BLaER1 (cell line): ENCODE results near the gene MSRB1.

ENCODE experiments used
- H3K27ac ChIP-seq: shearing (Covaris generic); formaldehyde crosslinking; 2 replicates; pipeline ENCODE4 v1.8.1; 2022
- H3K27me3 ChIP-seq: shearing (Covaris generic); formaldehyde crosslinking; 2 replicates; pipeline ENCODE4 v1.8.1; 2022
- H3K36me3 ChIP-seq: shearing (Covaris generic); formaldehyde crosslinking; 2 replicates; pipeline ENCODE4 v1.8.1; 2022
- H3K4me1 ChIP-seq: shearing (Covaris generic); formaldehyde crosslinking; 2 replicates; pipeline ENCODE4 v1.8.1; 2022
- H3K4me2 ChIP-seq: shearing (Covaris generic); formaldehyde crosslinking; 2 replicates; pipeline ENCODE4 v1.8.1; 2022
- H3K4me3 ChIP-seq: shearing (Covaris generic); formaldehyde crosslinking; 2 replicates; pipeline ENCODE4 v1.8.1; 2022
- H3K9ac ChIP-seq: shearing (Covaris generic); formaldehyde crosslinking; 2 replicates; pipeline ENCODE4 v1.8.1; 2022
- H3K9me3 ChIP-seq: shearing (Covaris generic); formaldehyde crosslinking; 2 replicates; pipeline ENCODE4 v1.8.1; 2022
- H4K20me1 ChIP-seq: shearing (Covaris generic); formaldehyde crosslinking; 2 replicates; pipeline ENCODE4 v1.8.1; 2022
- Cebpa-rat ChIP-seq: shearing (Covaris generic); IDR thresholded peaks from 2 replicates; pipeline ENCODE4 v1.8.1; 2022

MSRB1 gene

GRCh38 chr16:1985466-1986150, 42.6 kb upstream of the MSRB1 start:
- TF ChIP-seq Cebpa-rat, result no peak
- H3K4me1 ChIP-seq, result peaks cover 33% of the 10 kb centered on the region
- peaks cover 22% of the 10 kb centered on the region for H3K36me3 ChIP-seq
- H3K4me2 ChIP-seq, result peak overlapping the region; percentile 96
- peak overlapping the region; percentile 88 for H3K4me3 ChIP-seq
- H3K27ac ChIP-seq, result no peak overlapping the region
- peak overlapping the region; percentile 92 for H3K9ac ChIP-seq
- H3K9me3 ChIP-seq, result no peaks in the 10 kb centered on the region
- peaks cover 48% of the 10 kb centered on the region for H4K20me1 ChIP-seq
- peaks cover 65% of the 10 kb centered on the region for H3K27me3 ChIP-seq

GRCh38 chr16:1984347-1985225, 41.6 kb upstream of the MSRB1 start:
- Histone ChIP-seq H3K36me3 (peaks cover 23% of the 10 kb centered on the region), H3K27ac (peak overlapping the region; percentile 84), H3K4me1 (peaks cover 38% of the 10 kb centered on the region), H4K20me1 (peaks cover 57% of the 10 kb centered on the region), H3K4me3 (peak overlapping the region; percentile 88), H3K27me3 (peaks cover 65% of the 10 kb centered on the region), H3K9ac (peak overlapping the region; percentile 92), H3K9me3 (no peaks in the 10 kb centered on the region), H3K4me2 (peak overlapping the region; percentile 96)
- no peak for TF ChIP-seq Cebpa-rat

- Histone ChIP-seq H3K27ac (peak within 1 kb of the TSS; percentile 84), H3K9me3 (no peaks in the 10 kb centered on the region), H4K20me1 (peaks cover 58% of the 10 kb centered on the region), H3K27me3 (peaks cover 65% of the 10 kb centered on the region), H3K4me2 (peak within 1 kb of the TSS; percentile 96), H3K4me1 (peaks cover 42% of the 10 kb centered on the region), H3K9ac (peak within 1 kb of the TSS; percentile 92), H3K4me3 (peak within 1 kb of the TSS; percentile 88), H3K36me3 (peaks cover 32% of the 10 kb centered on the region)
- TF ChIP-seq Cebpa-rat, result no peak
These were observed 40.7 kb upstream of the MSRB1 start, which contains the start of gene GFER for GRCh38 chr16:1983544-1984346. Gene GFER, plus strand, starts transcription at chr16:1984193. Its CDS starts 26 bp downstream, at chr16:1984219.

- TF ChIP-seq Cebpa-rat, result no peak
- peak overlapping the region; percentile 92 for H3K9ac ChIP-seq
- peak overlapping the region; percentile 88 for H3K4me3 ChIP-seq
- peaks cover 62% of the 10 kb centered on the region for H4K20me1 ChIP-seq
- no peaks in the 10 kb centered on the region for H3K9me3 ChIP-seq
- peaks cover 65% of the 10 kb centered on the region for H3K27me3 ChIP-seq
- peaks cover 38% of the 10 kb centered on the region for H3K36me3 ChIP-seq
- peaks cover 42% of the 10 kb centered on the region for H3K4me1 ChIP-seq
- no peak overlapping the region for H3K27ac ChIP-seq
- peak overlapping the region; percentile 96 for H3K4me2 ChIP-seq
These were observed 40.1 kb upstream of the MSRB1 start for GRCh38 chr16:1982991-1983543.

GRCh38 chr16:1982013-1982433, 39.0 kb upstream of the MSRB1 start:
- H3K4me3 ChIP-seq, result no peak overlapping the region

GRCh38 chr16:1981398-1981836, 38.4 kb upstream of the MSRB1 start, which contains the start of gene NOXO1:
Gene NOXO1, minus strand, starts transcription at chr16:1981469. Its CDS starts 290 bp downstream, at chr16:1981179.
- H3K9me3 ChIP-seq, result no peaks in the 10 kb centered on the region
- H4K20me1 ChIP-seq, result peaks cover 65% of the 10 kb centered on the region
- H3K4me1 ChIP-seq, result peaks cover 42% of the 10 kb centered on the region
- no peak within 1 kb of the TSS; the same call in 1 of the 2 replicates for H3K4me2 ChIP-seq
- H3K27ac ChIP-seq, result no peak within 1 kb of the TSS
- H3K4me3 ChIP-seq, result no peak within 1 kb of the TSS
- no peak for TF ChIP-seq Cebpa-rat
- peaks cover 45% of the 10 kb centered on the region for H3K36me3 ChIP-seq
- H3K27me3 ChIP-seq, result peaks cover 68% of the 10 kb centered on the region
- no peak within 1 kb of the TSS for H3K9ac ChIP-seq

More at GRCh38 chr16:1982013-1982433, 39.0 kb upstream of the MSRB1 start:
- no peak for TF ChIP-seq Cebpa-rat
- peaks cover 42% of the 10 kb centered on the region for H3K4me1 ChIP-seq
- H3K9me3 ChIP-seq, result no peaks in the 10 kb centered on the region
- H3K36me3 ChIP-seq, result peaks cover 45% of the 10 kb centered on the region
- H4K20me1 ChIP-seq, result peaks cover 66% of the 10 kb centered on the region
- H3K9ac ChIP-seq, result no peak overlapping the region
- no peak overlapping the region for H3K27ac ChIP-seq
- peaks cover 68% of the 10 kb centered on the region for H3K27me3 ChIP-seq
- no peak overlapping the region for H3K4me2 ChIP-seq

- Histone ChIP-seq H3K4me3 (no peak overlapping the region), H3K9me3 (no peaks in the 10 kb centered on the region), H3K4me2 (no peak overlapping the region; the same call in 1 of the 2 replicates), H3K4me1 (peaks cover 37% of the 10 kb centered on the region), H3K27ac (no peak overlapping the region), H3K36me3 (peaks cover 45% of the 10 kb centered on the region), H3K27me3 (peaks cover 68% of the 10 kb centered on the region), H4K20me1 (peaks cover 68% of the 10 kb centered on the region), H3K9ac (no peak overlapping the region)
- TF ChIP-seq Cebpa-rat, result no peak
These were observed 37.7 kb upstream of the MSRB1 start for GRCh38 chr16:1980770-1981087.

GRCh38 chr16:1980030-1980769, 37.2 kb upstream of the MSRB1 start:
- Histone ChIP-seq H3K4me2 (no peak overlapping the region; the same call in 1 of the 2 replicates), H4K20me1 (peaks cover 68% of the 10 kb centered on the region), H3K9me3 (no peaks in the 10 kb centered on the region), H3K4me1 (peaks cover 32% of the 10 kb centered on the region), H3K4me3 (no peak overlapping the region), H3K36me3 (peaks cover 45% of the 10 kb centered on the region), H3K27ac (no peak overlapping the region), H3K9ac (no peak overlapping the region), H3K27me3 (peaks cover 68% of the 10 kb centered on the region)
- TF ChIP-seq Cebpa-rat, result no peak
